ENCODE measurements around the gene RGSL1.

DNA sequence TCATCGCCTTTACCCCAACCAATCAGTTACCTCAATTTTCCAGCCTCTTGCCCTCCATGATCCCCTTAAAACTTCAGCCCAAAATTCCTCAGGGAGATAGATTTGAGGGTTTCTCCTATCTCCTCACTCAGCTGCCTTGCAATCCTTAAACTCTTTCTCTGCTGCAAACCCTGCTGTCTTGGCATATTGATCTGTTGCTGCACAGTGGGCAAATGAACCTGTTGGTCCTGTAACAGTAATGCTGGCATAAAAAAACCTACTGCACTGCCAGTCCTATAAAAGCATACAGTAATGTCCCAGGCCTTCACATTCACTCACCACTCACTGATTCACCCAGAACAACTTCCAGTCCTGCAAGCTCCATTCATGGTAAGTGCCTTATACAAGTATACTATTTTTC lies 44.4 kb upstream of the RGSL1 start:
- TF ChIP-seq RFX5 (IDR thresholded peaks at IDR 0.05; ENCODE audit: low read depth, low read length) (no peak), TAF9B (IDR thresholded peaks at IDR 0.05; ENCODE audit: partially characterized antibody) (no peak), SIN3A (IDR thresholded peaks at IDR 0.05; ENCODE audit: borderline replicate concordance in 2 of 2, control insufficient read depth in 1 of 2, low read depth in 2 of 2, low read length in 2 of 2) (no peak), RCOR1 (IDR thresholded peaks at IDR 0.05; ENCODE audit: borderline replicate concordance in 1 of 2, low read depth in 2 of 2, low read length in 2 of 2) (no peak), WHSC1 (IDR thresholded peaks at IDR 0.05; ENCODE audit: low read length) (no peak), NFATC3 (IDR thresholded peaks at IDR 0.05) (no peak), SRF (CRISPR knock-in tag; IDR thresholded peaks at IDR 0.05) (no peak), ZKSCAN8 (CRISPR knock-in tag; IDR thresholded peaks at IDR 0.05) (no peak), RBBP5 (IDR thresholded peaks at IDR 0.05; ENCODE audit: borderline replicate concordance, insufficient read depth, low read length, poor library complexity, severe bottlenecking) (no peak), HDAC2 (IDR thresholded peaks at IDR 0.05) (no peak), ZNF589 (CRISPR knock-in tag; IDR thresholded peaks at IDR 0.05; ENCODE audit: low read depth) (no peak)
- TF ChIP-seq, protein P1, sequence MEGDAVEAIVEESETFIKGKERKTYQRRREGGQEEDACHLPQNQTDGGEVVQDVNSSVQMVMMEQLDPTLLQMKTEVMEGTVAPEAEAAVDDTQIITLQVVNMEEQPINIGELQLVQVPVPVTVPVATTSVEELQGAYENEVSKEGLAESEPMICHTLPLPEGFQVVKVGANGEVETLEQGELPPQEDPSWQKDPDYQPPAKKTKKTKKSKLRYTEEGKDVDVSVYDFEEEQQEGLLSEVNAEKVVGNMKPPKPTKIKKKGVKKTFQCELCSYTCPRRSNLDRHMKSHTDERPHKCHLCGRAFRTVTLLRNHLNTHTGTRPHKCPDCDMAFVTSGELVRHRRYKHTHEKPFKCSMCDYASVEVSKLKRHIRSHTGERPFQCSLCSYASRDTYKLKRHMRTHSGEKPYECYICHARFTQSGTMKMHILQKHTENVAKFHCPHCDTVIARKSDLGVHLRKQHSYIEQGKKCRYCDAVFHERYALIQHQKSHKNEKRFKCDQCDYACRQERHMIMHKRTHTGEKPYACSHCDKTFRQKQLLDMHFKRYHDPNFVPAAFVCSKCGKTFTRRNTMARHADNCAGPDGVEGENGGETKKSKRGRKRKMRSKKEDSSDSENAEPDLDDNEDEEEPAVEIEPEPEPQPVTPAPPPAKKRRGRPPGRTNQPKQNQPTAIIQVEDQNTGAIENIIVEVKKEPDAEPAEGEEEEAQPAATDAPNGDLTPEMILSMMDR (IDR thresholded peaks at IDR 0.05 in 2 of 3, conservative IDR thresholded peaks at IDR 0.05 in 1 of 3; ENCODE audit: insufficient read depth in 2 of 3, low read depth in 1 of 3, low read length in 3 of 3), result no peak
- TF ChIP-seq, protein P2, sequence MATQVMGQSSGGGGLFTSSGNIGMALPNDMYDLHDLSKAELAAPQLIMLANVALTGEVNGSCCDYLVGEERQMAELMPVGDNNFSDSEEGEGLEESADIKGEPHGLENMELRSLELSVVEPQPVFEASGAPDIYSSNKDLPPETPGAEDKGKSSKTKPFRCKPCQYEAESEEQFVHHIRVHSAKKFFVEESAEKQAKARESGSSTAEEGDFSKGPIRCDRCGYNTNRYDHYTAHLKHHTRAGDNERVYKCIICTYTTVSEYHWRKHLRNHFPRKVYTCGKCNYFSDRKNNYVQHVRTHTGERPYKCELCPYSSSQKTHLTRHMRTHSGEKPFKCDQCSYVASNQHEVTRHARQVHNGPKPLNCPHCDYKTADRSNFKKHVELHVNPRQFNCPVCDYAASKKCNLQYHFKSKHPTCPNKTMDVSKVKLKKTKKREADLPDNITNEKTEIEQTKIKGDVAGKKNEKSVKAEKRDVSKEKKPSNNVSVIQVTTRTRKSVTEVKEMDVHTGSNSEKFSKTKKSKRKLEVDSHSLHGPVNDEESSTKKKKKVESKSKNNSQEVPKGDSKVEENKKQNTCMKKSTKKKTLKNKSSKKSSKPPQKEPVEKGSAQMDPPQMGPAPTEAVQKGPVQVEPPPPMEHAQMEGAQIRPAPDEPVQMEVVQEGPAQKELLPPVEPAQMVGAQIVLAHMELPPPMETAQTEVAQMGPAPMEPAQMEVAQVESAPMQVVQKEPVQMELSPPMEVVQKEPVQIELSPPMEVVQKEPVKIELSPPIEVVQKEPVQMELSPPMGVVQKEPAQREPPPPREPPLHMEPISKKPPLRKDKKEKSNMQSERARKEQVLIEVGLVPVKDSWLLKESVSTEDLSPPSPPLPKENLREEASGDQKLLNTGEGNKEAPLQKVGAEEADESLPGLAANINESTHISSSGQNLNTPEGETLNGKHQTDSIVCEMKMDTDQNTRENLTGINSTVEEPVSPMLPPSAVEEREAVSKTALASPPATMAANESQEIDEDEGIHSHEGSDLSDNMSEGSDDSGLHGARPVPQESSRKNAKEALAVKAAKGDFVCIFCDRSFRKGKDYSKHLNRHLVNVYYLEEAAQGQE (IDR thresholded peaks at IDR 0.05; ENCODE audit: borderline replicate concordance), result no peak
- TF ChIP-seq, protein P2 (CRISPR knock-in tag; IDR thresholded peaks at IDR 0.05; ENCODE audit: low read depth), result no peak
